GM21619 (cell line): Measurements from ENCODE around the gene FBXO47.

ENCODE experiments used
- ATAC-seq: cut with Tn5 transposase; IDR thresholded peaks from one replicate; pipeline ENCODE4 v1.9.1; 2021; ENCODE audit not compliant: unreplicated experiment

The FBXO47 gene

GRCh38 chr17:38967290-38967738 is at the start of gene FBXO47:
Gene FBXO47 (minus strand): TSS chr17:38967403. CDS start chr17:38963025, 4,378 bp downstream.
- ATAC-seq = no peak

GRCh38 chr17:39016193-39017153 is 49.3 kb upstream of the FBXO47 start:
- ATAC-seq = no peak

- ATAC-seq = no peak
These were observed 48.3 kb upstream of the FBXO47 start for GRCh38 chr17:39015546-39015935.

GRCh38 chr17:39014795-39015545 is 47.8 kb upstream of the FBXO47 start:
- ATAC-seq = no peak

- no peak for ATAC-seq
These were observed 47.0 kb upstream of the FBXO47 start for GRCh38 chr17:39014044-39014794.

GRCh38 chr17:39012725-39013124 is 45.5 kb upstream of the FBXO47 start:
- ATAC-seq = no peak

GRCh38 chr17:39011907-39012468 is 44.8 kb upstream of the FBXO47 start:
- ATAC-seq = no peak

- no peak for ATAC-seq
These were observed 42.4 kb upstream of the FBXO47 start for GRCh38 chr17:39009581-39010001.

GRCh38 chr17:39008633-39009032 is 41.4 kb upstream of the FBXO47 start:
- no peak for ATAC-seq

GRCh38 chr17:39002991-39003715 is 36.0 kb upstream of the FBXO47 start:
- ATAC-seq = no peak

- ATAC-seq = no peak
These were observed 34.8 kb upstream of the FBXO47 start for GRCh38 chr17:39001703-39002637.

- ATAC-seq = no peak
These were observed 32.9 kb upstream of the FBXO47 start for GRCh38 chr17:39000021-39000601.

GRCh38 chr17:38996660-38997337 is 29.6 kb upstream of the FBXO47 start:
- no peak for ATAC-seq

- ATAC-seq = no peak
These were observed 26.8 kb upstream of the FBXO47 start for GRCh38 chr17:38994026-38994425.

- no peak for ATAC-seq
These were observed 17.5 kb upstream of the FBXO47 start for GRCh38 chr17:38984666-38985065.

- no peak for ATAC-seq
These were observed 15.9 kb upstream of the FBXO47 start for GRCh38 chr17:38982858-38983746.

GRCh38 chr17:38981636-38982035 is 14.4 kb upstream of the FBXO47 start:
- ATAC-seq = no peak
